ENCODE measurements around the gene CLRN3.

CLRN3 gene, protein sequence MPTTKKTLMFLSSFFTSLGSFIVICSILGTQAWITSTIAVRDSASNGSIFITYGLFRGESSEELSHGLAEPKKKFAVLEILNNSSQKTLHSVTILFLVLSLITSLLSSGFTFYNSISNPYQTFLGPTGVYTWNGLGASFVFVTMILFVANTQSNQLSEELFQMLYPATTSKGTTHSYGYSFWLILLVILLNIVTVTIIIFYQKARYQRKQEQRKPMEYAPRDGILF

DNA sequence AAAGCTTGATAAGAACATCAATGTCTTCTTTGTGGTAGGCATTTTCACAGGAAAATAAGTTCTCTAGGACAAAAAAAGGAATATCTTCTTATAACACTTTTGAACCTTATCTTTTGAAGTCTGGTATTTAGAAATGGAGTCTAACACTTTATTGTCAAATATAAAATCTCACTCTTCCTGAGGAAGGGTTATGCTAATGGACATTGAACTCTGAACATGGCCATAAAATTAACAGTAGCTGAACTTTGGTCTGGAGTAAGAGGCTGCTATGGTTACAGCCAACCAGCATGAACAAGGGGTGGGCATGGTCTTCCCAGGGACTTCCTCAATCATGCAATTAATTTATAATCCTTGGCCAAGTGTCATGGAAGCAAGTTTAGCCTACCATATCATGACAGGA lies at the start of gene CLRN3:
CLRN3 (minus strand) TSS at position 199 of the 400 bp plus-strand sequence; CDS start at position 42, 157 bp downstream.
- no peak for DNase-seq (ENCODE audit: low spot score)

DNA sequence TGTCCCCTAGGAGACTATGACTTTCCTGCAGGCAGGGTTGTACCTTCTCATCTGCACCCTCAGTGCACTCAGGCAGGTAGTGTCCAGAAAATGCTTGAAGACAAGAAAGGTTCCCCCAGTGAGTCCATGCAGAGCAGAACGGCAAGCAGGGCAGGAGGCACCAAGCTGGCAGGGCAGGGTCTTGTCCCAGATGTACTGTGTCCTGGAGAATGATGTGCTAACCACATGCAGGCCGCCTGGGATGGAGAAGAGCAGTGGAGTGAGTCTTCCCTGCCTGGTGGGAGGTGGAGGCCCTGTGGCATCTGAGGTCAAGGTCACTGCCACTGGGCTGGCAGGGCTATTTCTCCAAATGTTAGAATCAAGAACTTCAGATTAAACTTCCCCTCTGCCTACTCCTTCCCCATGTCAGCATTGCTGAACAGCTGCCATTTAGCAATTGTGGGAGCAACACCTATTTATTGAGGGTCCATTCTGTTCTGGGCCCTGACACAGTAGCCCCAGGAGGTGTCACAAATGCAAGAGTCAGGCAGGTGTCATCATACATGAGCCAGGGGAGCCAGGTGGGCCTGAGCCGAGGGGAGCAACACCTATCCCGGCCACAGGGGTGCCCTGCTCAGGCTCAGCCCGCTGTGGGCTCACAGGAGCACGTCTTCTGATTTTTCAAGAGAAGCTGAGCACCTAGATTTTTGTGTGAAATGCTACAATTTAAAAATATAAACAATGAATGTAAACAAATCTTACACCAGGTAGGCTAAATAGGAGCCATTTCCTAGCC lies 48.3 kb upstream of the CLRN3 start:
- DNase-seq (ENCODE audit: low spot score): no peak

DNA sequence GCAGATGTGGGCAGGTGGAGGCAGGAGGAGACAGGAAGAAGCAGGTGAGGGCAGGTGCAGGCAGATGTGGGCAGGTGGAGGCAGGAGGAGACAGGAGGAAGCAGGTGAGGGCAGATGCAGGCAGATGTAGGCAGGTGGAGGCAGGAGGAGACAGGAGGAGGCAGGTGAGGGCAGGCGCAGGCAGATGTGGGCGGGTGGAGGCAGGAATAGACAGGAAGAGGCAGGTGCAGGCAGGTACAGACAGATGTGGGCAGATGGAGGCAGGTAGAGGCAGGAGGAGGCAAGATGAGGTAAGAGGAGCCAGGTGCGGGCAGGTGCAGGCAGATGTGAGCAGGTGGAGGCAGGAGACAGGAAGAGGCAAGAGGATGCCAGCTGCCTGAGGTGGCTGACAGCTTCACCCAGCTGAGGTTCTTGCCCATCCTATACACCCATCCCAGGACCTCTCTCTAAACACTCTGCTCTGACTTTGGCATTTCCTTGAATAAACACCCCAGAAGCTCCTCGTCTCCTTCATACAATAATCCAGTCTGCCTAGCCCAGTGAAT lies 47.1 kb upstream of the CLRN3 start:
- no peak for DNase-seq (ENCODE audit: low spot score)

DNA sequence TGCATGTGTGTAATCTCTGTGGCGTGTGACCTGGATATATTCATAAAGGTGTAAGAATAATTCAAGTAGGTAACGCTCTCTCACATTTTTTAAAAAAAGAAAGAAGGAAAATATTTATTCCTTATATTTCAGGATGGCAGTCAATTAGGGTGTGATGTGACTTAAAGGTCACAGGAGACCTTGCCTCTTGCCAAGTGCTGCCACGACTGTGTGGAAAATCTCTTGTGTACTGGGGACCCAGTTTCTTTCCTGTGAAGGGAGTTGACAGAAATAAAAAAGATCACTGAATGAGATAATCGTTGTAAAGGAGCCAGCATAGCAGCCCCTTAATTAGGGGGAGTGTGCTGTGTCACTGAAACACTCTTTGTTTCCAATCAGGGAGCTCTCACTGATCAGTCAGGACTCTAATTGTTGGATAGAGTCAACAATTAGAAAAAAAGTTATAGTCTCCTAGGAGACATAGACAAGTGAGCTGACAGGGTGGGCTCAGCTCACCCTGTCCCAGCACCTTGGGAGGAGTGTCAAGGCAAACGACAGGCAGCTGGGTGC lies 45.2 kb upstream of the CLRN3 start:
- no peak for DNase-seq (ENCODE audit: low spot score)

DNA sequence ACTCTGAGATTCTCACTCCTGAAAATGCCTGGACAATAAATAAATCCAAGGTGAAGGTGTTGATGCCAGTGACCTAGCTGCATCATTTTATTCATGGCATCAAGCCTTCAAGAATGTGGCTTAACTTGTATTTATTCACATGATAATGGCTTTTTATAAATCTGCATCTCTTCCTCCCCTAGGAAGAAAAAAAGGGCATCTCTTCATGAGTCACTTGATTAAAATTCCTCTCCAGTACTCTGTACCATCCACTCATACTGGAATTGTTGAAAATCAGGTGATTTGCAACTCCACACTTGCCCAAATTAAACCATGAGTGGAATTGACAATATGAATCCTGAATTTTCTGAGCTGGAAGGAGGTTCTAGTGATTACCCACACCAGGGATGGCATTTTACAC lies 44.3 kb upstream of the CLRN3 start:
- DNase-seq (ENCODE audit: low spot score): no peak

DNA sequence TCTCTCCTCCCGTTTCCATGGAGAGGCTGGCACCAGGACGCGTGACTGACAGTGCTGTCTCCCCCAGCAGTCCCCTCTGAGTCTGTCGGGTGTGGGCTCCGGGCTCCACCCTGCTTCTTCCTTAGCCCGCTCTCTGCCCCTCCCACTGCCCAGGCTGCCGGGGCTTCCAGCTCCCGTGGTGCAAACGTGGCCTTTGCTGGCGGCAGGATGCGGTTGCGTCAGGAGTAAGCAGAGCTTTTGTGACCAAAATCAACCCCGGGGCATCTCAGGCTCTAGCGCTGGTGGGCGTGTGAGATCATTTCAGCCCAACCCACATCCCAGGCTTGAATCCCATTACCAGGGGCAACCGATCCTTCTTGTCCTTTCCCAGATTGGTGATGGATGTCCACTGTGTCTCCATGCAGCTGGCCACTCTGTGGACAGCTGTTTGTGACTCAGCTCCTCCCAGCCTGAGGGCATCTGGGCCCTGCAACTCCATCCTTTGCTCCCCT lies 42.4 kb upstream of the CLRN3 start:
- no peak for DNase-seq (ENCODE audit: low spot score)

DNA sequence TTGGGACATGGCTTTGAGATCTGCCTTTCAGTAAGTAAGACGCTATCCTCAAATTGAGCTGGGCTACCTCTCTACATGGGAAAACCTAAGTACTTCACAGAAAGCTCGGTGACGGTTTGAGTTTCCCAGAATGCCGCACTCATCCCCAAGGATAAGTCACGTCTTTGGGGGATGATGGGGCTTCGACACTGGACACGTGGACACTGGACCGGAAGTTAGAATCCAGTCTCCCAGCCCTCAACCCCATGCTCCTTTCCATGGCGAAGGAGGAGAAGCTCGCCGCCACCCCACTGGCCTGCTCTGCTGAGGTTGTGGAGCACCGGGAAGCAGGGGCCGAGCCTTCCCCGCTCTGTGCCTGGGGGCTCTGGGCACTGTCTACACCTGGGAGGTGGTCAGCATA lies 41.6 kb upstream of the CLRN3 start:
- DNase-seq (ENCODE audit: low spot score): no peak

DNA sequence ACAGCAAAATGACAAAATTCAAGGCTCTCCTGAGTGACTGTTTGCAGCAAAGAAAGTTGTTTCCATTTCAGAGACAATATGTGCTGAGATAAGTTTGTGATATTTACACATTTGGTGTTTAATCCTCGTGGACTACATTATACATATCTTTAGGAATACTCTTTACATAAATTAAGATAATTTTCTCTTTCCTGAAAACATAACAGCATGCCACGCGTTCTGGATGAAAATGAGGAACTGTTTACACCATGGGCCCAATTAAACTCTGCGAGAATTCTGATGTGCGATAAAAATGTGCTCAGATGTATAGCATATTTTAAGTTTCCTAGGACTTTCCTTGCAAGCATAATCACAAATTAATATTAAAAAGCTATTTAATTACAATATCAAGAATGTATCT lies 40.5 kb upstream of the CLRN3 start:
- no peak for DNase-seq (ENCODE audit: low spot score)

DNA sequence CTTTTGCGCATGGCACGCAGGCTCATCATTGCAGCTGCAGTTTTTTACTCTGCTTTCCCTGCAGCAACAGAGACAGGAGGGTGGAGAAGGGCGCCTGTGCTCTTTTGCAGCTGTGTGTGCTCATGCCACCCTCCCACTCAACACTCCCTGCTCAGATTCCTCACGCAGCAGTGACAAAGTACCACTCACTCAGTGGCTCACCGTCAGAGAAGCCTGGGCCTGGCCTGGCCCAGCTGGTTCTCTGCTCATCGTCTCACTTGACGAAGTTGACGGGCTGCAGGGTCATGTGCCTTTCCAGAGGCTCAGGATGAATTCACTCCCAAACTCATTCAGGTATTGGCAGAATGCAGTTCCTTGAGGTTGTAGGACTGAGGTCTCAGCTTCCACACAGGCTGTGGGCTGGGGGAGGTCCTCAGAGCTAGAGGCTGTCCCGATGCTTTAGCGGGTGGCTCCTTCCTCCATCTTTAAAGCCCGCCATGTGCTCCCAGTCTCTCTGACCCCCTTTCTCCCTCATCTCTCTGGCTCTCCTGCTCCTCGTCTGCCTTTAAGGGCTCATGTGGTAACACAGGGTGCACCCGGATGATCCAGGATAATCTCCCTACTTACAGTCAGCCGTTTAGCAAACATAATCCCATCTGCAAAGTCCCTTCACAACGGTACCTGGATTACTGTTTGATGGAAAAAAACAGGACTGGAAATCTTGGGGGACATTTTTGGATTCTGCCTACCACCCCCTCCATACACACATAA lies 40.0 kb upstream of the CLRN3 start:
- DNase-seq (ENCODE audit: low spot score): peak; percentile 55

DNA sequence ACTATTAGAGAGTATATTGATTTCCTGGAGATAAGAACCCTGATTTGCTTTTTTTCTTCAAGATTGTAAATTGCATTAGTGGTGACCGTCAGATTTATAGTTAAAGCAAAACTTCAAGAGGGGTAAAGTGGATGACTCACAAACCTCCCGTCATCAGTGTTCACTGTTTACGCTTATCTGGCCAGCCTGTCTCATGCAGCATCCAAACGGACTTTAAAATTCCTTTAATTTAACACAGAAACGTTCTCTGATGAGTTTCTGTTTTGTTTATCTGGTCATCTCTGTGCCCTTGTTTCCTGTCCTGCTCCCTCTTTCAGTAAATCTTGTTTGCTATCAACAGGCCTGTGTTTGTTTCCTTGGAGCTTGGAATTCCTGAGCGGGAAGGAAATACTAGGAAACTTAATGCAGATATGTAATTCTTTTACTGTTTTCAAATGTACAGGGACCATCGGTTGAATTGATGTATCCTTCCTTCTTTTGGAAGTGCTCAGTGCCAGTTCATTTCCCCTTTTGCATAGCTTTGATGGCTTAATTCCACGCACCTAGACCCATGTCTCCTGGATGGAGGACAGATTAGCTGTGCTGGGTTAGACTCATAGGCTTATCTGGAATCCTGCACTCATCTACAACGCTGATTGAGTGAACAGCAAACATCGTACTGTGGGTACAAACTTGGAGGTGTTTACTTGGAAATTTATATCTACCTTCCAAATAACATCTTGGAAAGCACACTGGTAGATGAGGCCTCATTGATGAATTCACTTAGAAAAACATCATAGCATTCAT lies 35.5 kb upstream of the CLRN3 start:
- DNase-seq (ENCODE audit: low spot score): no peak

DNA sequence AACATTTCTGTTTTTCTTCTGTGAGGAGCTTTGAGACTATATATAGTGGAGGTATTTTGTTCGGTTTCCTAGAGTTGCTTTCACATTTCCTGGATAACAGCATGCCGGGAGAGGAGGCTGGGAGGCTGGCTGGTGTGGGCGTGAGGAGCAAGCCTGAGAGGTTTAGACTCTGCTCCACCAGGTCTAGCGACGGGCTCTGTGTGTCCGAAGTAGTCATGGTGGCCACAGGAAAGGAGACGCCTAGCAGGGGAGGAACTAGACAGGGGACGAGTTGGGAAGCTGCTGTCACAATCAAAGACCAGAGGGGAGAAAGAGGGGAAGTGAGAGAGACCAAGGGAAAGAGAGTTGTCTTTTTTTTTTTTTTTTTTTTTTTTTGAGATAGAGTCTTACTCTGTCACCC lies 33.7 kb upstream of the CLRN3 start:
- no peak for DNase-seq (ENCODE audit: low spot score)

DNA sequence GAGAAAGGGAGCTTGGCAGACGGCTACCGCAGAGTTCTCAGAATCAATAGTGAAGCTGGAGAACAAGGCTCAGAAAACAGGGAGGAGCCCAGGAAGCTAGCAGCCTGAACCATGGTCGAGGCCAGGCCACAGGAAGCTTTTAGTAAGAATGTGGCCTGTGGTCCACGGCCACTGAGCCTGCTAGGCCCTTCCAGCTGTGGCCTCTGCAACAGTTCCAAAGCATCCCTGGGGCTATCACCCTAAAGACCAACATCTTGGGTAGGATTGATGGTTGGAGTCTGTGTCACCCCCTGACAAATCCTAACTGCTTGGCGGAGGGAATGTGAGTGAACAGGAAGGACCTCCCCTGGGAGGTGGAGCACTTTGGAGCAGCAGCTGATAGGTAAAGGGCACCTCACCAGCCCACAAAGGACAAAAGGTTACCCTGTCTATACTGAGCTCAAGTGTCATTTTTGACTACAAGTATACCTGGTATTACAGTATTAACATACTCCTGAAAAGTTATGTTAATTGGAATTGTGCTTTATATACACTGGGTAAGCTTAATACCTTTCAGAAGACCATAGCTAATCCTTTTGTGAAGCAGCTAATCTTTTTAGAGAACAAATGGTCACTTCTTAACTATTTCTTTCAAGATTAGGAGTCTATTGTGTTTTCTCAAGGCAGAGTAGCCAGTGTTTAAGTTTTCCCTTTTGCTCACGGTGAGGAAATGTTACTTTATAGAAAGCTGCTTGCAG lies 32.9 kb upstream of the CLRN3 start:
- DNase-seq (ENCODE audit: low spot score): no peak

DNA sequence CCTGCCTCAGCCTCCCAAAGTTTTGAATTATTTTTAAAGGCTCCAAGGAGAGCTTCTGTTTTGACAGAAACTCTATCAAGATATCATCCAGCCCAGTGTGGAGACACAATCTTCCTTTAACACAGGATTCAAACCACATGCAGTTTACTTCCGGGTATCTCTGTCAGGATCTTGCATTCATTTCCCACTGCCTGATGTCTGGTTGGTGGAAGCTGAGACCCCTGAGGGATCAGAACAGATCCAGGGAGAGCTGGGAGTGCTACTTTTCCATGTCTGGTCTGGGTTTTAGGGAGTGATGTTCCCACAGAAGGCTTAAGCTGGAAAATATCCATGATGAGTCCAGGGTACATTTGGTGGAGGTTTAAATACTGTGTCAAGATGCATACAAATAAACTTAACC lies 30.9 kb upstream of the CLRN3 start:
- DNase-seq (ENCODE audit: low spot score): no peak

DNA sequence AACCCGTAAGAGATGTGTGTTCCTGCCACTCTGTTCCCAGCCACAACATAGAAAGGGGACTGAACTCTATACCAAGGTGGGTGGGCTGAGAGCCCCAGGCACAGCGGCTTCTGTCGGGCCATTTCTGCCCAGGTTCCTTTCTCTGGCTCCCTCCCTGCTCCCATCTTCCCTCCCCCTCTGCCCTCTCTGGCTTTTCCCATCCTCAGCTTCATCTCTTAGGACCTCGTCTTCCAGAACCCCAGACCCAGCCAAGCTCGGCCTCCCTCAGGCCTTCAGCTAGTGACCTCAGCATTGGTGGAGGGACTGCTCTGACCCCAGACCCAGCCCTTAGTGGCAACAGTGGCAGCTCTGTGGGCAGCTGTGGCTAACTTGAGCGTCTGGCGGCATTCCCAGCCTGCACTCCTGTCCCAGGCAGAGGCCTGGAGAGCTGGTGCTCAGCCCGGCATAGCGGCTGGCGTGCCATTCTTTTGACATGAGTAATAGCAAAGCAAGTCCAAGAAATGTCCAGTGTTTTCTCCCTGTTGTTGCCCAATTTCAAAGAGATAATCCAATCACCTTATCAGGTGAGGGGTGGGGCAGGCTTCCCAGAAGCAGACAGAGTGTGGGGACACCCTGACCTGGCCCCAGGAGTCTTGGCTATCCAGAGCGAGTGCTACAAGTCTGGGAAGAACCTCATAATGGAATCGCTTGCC lies 30.1 kb upstream of the CLRN3 start:
- no peak for DNase-seq (ENCODE audit: low spot score)

DNA sequence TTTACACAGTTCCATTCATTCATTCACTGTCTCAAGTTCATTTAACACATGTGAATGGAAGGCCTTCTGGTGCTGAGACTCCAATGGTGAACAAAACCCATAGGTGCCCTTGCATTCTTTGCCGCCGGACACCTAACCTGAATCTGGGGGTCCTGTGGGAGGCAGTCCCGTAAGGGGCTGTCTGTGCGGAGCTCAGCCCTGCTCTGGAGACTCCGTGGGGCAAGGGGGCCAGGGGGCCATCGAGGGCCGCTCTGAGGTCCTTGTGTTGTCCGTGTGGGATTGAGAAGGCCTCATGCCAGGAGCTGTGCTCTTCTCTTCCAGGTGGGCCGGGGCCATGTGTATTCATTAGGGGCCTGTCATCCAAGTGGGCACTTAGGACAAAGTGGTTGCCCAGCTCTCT lies 29.5 kb upstream of the CLRN3 start:
- DNase-seq (ENCODE audit: low spot score): no peak

DNA sequence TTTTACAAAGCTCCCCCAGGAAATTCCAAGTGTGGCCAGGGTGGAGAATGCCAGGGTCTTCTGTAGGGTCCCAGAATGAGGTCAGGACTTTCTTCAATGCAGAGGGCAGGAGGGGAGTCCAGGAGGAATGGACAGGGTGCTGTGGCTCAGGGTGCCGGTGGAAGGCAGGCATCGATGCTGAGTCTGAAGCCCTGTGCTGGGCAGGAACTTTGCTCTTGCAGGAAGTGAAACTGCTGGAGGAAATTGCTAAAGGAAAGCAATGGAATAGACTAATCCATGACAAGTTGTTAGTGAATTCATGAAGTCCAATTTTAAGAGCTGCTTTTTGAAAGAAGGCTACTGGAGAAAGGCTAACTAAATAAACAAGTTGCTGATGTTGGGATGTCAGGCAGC lies 29.0 kb upstream of the CLRN3 start:
- no peak for DNase-seq (ENCODE audit: low spot score)

DNA sequence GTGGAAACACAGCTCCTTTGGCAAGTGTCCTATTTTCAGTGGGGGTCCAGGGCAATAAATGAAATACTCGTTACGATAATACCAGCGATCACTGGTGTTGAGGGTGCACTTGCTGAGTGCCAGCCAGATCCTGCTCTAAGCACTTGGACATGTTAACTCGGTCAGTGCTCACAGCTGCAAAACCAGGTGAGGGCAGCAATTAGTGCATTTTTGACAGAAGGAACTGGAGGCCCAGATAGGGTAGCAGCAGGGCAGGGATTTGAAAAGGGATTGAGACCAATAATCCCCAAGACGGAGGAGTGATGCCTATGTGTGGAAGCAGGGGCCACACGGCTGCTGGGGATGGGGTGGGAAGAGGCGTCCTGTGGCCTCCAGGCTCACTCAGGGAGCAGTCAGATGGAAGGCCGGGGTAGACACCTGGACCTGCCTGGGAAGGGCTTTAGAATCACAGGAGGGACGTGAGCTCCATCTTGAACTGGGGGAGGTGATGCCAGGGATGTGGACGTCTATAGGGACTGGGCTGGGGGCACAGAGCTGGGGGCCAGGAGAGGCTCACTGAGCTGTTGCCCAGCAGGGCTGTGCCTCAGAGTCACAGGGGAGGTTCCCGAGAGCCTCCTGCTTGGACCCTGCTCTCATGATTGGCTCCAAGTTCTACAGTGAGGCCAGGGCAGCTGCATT lies 28.5 kb upstream of the CLRN3 start:
- DNase-seq (ENCODE audit: low spot score): no peak

DNA sequence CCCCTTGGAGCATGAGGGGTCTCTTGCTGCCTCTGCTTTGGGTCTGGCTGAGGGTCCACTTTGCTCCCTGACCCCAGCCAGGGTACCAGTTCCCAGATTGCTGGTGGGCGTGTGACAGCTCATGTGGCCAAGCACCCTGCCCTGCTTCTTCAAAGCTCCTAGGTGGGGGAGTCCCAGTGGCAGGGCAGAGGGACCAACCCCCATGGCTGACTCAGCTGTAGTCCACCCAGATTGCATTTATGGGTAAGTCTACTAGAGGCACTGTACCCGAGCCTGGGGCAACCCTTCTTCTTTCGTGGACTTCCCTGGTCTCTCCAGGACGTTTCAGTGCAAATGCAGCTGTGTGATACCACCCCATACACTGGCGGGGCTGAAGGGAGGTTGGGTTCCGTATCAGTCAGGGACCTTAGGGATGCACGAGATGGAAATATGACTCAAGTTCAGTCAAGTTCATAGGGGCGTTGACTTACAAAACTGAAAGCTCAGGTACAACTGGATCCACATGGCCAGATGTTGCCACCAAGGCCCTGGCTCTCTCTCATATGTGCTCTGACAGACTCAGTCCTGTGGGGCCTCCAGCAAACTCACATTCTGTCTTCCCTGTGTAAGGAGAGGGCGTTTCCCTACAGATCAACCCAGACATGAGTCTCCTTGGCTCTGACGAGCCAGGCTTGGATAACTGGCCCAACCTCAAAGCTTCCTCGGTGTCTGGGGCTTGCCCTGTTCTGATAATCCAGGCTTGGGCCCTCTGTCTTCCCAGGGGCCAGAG lies 27.7 kb upstream of the CLRN3 start:
- no peak for DNase-seq (ENCODE audit: low spot score)
